Measurements from ENCODE around the gene SOX18.
"Not testable (repeated sequence)": the region's sequence is repeated elsewhere in the genome, so short reads cannot be mapped to it uniquely, and the experiment has no call there.

The SOX18 gene

GRCh38 chr20:64049060-64049877, at the start of gene SOX18:
Gene SOX18 (minus strand): TSS chr20:64049639. CDS start chr20:64049516, 123 bp downstream.
- DNase-seq (ENCODE audit: low read depth), result no peak

DNA sequence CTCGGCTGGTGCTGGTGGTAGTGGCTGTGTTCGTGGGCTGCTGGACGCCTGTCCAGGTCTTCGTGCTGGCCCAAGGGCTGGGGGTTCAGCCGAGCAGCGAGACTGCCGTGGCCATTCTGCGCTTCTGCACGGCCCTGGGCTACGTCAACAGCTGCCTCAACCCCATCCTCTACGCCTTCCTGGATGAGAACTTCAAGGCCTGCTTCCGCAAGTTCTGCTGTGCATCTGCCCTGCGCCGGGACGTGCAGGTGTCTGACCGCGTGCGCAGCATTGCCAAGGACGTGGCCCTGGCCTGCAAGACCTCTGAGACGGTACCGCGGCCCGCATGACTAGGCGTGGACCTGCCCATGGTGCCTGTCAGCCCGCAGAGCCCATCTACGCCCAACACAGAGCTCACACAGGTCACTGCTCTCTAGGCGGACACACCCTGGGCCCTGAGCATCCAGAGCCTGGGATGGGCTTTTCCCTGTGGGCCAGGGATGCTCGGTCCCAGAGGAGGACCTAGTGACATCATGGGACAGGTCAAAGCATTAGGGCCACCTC, 49.1 kb upstream of the SOX18 start:
- DNase-seq (ENCODE audit: low read depth), result no peak

DNA sequence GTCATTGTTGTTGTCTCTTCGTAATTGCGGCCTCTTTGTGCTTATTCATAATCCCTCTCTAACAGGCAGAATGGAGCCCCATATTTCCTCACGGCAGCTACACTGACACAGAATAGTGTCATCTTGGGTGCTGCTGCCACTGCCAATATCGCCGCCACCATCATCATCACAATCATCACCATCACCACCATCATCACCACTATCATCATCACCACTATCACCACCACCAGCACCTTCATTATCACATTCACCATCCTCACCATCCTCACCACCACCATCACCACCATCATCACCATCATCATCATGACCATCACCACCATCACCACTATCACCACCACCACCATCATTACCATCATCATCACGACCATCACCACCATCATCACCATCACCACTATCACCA, 47.1 kb upstream of the SOX18 start:
- no peak for DNase-seq (ENCODE audit: low read depth)

GRCh38 chr20:64095927-64096326, 46.5 kb upstream of the SOX18 start:
- no peak for DNase-seq (ENCODE audit: low read depth)

GRCh38 chr20:64095455-64095854, 46.0 kb upstream of the SOX18 start:
- DNase-seq (ENCODE audit: low read depth), result no peak

- no peak for DNase-seq (ENCODE audit: low read depth)
These were observed 43.6 kb upstream of the SOX18 start for GRCh38 chr20:64093013-64093503.

GRCh38 chr20:64092258-64093012, 43.0 kb upstream of the SOX18 start:
- no peak for DNase-seq (ENCODE audit: low read depth)

DNA sequence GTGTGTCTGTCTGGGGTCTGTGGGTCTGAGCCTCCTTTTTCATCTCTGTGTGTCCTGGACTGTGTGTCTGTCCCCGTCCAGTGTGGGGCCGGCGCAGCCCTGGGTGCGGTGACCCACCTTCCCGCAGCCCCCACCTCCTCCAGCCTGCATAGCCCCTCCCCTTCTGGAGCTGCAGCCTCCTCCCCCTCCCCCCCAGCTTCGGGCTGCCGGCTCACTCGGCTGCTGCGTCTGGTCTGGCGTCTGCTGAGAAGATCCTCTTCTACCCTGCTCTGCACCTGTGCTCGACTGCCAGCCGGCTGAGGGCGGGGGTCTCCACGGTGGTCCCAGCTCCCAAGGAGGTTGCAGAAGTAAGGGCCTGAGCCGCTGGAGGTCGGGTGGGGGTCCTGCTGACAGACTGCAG, 42.3 kb upstream of the SOX18 start:
- DNase-seq (ENCODE audit: low read depth), result no peak

DNA sequence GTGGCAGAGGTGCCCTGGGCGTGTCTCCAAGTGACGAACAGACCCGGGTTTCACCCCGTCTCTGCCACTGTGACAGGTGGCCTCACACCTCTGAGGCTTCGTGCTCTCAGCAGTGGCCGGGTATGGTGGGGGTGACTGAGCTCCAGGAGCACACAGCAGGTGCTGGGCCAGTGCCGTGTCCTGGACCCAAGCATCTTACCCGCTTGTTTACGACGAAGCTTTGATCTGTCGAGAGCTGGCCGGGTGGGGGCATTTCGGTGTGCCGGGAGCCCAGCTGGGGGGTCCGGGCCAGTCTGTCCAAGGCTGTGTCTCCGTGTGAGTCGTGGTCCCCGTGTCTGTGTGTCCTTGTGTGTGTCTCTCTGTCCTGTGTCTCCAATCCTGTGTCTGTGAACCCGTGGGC, 41.9 kb upstream of the SOX18 start:
- no peak for DNase-seq (ENCODE audit: low read depth)

GRCh38 chr20:64090165-64090564, 40.7 kb upstream of the SOX18 start:
- DNase-seq (ENCODE audit: low read depth), result no peak

- DNase-seq (ENCODE audit: low read depth), result not testable (repeated sequence)
These were observed 39.1 kb upstream of the SOX18 start for GRCh38 chr20:64088586-64088985.

- DNase-seq (ENCODE audit: low read depth), result not testable (repeated sequence)
These were observed 37.9 kb upstream of the SOX18 start for GRCh38 chr20:64087226-64087825.

- no peak for DNase-seq (ENCODE audit: low read depth)
These were observed 37.4 kb upstream of the SOX18 start for GRCh38 chr20:64086801-64087200.

GRCh38 chr20:64084685-64085152, 35.3 kb upstream of the SOX18 start:
- DNase-seq (ENCODE audit: low read depth), result no peak

GRCh38 chr20:64083804-64084684, 34.6 kb upstream of the SOX18 start, which contains the start of gene LKAAEAR1:
Gene LKAAEAR1 (minus strand): TSS chr20:64084398. CDS start chr20:64084219, 179 bp downstream.
- no peak for DNase-seq (ENCODE audit: low read depth)

- peak; percentile 31 for DNase-seq (ENCODE audit: low read depth)
These were observed 34.0 kb upstream of the SOX18 start for GRCh38 chr20:64083378-64083803.

DNA sequence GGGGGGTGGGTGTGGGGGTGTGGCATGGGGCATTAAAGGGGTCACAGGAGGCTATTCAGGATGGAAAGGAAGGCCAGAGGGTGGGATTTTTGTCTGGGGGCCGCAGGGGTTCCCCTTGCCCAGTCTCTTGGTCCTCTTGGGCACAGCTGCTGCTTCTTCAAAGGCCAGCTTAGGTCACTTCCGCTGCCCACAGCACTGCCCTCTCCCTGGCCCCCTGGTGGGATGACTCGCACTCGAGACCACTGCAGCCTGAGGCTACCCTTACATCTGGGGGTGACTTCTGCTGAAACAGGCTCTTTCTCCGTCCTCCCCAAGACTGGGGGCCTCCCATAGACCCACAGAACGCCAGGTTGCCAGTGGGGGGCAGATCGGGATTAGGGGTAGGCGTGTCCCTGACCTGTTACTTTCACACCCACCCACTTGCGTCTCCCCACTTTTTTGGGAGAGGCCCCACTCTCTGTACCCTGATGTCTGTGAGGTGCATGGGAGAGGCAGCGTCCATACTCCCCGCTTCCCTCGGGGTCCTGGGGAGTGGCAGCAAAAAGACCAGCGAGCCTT, 33.5 kb upstream of the SOX18 start:
- DNase-seq (ENCODE audit: low read depth), result no peak

- DNase-seq (ENCODE audit: low read depth), result no peak
These were observed 32.8 kb upstream of the SOX18 start for GRCh38 chr20:64082126-64082731.

DNA sequence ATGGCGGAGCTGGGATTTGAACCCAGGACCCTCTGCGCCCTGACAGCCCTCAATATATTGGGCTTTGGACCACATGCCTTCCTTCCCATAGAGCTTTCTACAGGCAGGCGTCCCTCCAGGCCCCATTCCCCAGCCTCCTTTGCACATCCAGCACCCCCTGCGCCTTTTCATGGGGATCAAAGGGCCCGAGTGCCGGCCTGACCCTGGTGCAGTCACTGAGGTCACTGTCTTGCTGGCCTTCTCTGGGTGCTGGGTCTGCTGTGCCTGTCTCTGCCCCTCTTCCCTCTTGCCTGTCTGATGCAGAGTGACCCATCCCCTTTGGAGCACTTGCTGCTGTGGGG, 32.2 kb upstream of the SOX18 start:
- DNase-seq (ENCODE audit: low read depth), result no peak

GRCh38 chr20:64080813-64081623, 31.6 kb upstream of the SOX18 start:
- no peak for DNase-seq (ENCODE audit: low read depth)
